Ovary (tissue), 3 donors: ENCODE results near the gene PAM16.

Experiments
- CTCF ChIP-seq, 3 donors: fragments of 450-650 bp in 2 of 3; fragments of 200-600 bp in 1 of 3; IDR thresholded peaks; one replicate each; pipeline versions ENCODE4 v1.5.1 to v1.8.0; 2016 to 2022; ENCODE audit warnings: antibody characterized with exemption in 3 of 3, mild to moderate bottlenecking in 1 of 3
- EP300 ChIP-seq: sonication (generic); formaldehyde crosslinking; IDR thresholded peaks from one replicate; pipeline ENCODE4 v1.6.1; 2017; ENCODE audit warnings: antibody characterized with exemption
- POLR2A ChIP-seq: fragments of 450-650 bp; IDR thresholded peaks from one replicate; pipeline ENCODE4 v1.6.1; 2017; ENCODE audit warnings: antibody characterized with exemption, mild to moderate bottlenecking, moderate library complexity
- donor health status: DM: no; HTN: no; CAD: no.

- no peak for TF ChIP-seq CTCF (IDR thresholded peaks at IDR 0.05)
- TF ChIP-seq POLR2A: no peak
- no peak for TF ChIP-seq EP300
Observed at GRCh38 chr16:4372578-4373355, 21.6 kb upstream of the PAM16 start.
